ENCODE measurements around the gene DIO3.

DNA sequence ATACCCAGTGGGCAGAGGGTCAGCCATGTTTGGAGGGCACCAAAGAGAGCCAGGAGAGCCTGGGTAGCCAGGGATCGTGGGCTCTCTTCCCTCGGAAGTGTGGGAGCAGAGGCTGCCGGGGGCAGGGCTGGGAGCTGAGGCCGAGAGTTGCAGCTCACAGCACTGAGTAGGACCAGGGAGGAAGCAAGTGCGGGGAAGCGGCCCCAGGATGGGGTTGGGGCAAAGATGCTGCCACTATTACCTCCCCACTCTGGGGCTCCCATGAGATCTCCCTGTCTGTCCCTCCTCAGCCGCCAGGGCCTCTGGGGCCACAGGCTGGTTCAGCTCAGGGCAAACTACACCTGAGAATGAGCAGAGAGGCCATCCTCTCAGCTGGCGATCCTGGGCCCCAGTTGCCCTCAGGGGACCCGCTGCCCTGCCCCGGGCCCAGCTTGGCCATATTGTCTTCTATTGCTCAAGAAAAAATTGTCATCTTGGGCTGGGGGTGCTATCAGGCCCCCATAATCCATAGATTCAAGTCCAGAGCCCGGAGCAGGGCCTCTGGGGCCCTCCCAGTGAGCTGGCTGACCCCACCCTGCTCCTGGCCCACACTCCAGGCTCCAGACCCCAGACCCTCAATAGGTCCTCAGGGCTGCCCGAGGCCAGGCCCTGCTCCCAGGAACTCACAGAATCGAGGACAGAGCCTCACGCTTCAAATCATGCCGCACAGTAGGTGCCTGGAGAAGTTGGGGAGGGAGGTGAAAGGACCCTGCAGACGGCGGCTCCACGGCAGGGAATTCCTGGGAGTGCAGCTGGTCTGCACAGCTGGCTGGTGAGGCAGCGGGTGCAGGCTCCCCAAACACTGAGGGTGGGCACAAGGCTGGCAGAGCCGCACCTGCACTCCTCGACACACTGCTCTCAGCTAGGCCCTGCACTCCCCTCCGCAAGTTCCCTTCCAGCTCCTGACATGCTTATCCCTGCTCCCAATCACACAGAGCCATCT lies 20.5 kb upstream of the DIO3 start:
- TF ChIP-seq, protein P1, sequence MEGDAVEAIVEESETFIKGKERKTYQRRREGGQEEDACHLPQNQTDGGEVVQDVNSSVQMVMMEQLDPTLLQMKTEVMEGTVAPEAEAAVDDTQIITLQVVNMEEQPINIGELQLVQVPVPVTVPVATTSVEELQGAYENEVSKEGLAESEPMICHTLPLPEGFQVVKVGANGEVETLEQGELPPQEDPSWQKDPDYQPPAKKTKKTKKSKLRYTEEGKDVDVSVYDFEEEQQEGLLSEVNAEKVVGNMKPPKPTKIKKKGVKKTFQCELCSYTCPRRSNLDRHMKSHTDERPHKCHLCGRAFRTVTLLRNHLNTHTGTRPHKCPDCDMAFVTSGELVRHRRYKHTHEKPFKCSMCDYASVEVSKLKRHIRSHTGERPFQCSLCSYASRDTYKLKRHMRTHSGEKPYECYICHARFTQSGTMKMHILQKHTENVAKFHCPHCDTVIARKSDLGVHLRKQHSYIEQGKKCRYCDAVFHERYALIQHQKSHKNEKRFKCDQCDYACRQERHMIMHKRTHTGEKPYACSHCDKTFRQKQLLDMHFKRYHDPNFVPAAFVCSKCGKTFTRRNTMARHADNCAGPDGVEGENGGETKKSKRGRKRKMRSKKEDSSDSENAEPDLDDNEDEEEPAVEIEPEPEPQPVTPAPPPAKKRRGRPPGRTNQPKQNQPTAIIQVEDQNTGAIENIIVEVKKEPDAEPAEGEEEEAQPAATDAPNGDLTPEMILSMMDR (conservative IDR thresholded peaks at IDR 0.05; ENCODE audit: low read depth, low read length) = no peak
- TF ChIP-seq, protein P2, sequence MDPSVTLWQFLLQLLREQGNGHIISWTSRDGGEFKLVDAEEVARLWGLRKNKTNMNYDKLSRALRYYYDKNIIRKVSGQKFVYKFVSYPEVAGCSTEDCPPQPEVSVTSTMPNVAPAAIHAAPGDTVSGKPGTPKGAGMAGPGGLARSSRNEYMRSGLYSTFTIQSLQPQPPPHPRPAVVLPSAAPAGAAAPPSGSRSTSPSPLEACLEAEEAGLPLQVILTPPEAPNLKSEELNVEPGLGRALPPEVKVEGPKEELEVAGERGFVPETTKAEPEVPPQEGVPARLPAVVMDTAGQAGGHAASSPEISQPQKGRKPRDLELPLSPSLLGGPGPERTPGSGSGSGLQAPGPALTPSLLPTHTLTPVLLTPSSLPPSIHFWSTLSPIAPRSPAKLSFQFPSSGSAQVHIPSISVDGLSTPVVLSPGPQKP (IDR thresholded peaks at IDR 0.05; ENCODE audit: borderline replicate concordance, low read depth, low read length) = no peak
- TF ChIP-seq MAFK (IDR thresholded peaks at IDR 0.05; ENCODE audit: low read depth, low read length) = no peak
- TF ChIP-seq RAD21 (IDR thresholded peaks at IDR 0.05; ENCODE audit: low read length) = no peak
- TF ChIP-seq MAZ (IDR thresholded peaks at IDR 0.05; ENCODE audit: borderline replicate concordance, low read depth, low read length) = no peak
- no peak for TF ChIP-seq BHLHE40 (IDR thresholded peaks at IDR 0.05; ENCODE audit: low read depth, low read length)
- TF ChIP-seq POLR2A (IDR thresholded peaks at IDR 0.05; ENCODE audit: low read depth, low read length) = no peak
- TF ChIP-seq, protein P3, sequence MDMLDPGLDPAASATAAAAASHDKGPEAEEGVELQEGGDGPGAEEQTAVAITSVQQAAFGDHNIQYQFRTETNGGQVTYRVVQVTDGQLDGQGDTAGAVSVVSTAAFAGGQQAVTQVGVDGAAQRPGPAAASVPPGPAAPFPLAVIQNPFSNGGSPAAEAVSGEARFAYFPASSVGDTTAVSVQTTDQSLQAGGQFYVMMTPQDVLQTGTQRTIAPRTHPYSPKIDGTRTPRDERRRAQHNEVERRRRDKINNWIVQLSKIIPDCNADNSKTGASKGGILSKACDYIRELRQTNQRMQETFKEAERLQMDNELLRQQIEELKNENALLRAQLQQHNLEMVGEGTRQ (IDR thresholded peaks at IDR 0.05; ENCODE audit: low read depth, low read length) = no peak
- no peak for TF ChIP-seq CHD1 (IDR thresholded peaks at IDR 0.05; ENCODE audit: low read depth, low read length)
- TF ChIP-seq CEBPB (IDR thresholded peaks at IDR 0.05; ENCODE audit: low read depth, low read length) = no peak

All from IMR-90 (cell line).